Measurements from ENCODE around the gene CIBAR2. TPM values are rescaled to one million over a fixed set of nuclear protein-coding genes. Genes with fewer than 3 reads are reported as not detected.

The CIBAR2 gene
- total RNA-seq, 3 donors from 2014 or later (not counting 1 experiment from before 2014, with no cell fraction given), result not detected

DNA sequence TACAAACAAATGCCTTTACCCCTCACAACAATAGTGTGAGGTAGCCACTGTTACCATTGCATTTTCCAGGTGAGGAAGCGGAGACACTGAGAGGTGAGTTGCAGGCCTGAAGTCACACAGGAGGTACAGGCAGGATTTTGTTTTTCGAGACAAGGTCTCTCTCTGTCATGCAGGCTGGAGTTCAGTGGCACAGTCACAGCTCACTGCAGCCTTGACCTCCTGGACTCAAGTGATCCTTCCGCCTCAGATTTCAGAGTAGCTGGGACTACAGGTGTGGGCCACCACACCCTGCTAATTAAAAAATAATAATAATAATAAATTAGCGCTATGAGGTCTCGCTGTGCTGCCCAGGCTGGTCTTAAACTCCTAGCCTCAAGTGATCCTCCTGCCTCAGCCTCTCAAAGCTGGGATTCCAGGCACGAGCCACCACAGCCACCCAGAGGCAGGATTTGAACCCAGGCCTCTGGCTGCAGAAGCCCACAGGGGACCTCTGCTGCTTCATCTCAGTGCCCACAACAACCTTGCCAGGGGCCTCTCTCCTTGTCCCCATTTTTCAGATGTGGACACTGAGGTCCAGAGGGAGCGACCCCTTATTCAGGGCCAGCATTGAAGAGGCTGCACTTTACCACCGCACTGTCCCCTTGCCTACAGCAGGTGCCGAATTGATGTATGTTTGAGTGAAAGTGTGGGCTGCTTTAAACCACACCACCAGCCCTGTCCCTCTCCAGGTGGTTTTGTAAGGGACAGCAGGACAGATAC lies 16.0 kb upstream of the CIBAR2 start:
- no peak overlapping the region for H3K27ac ChIP-seq (ENCODE audit: low read length)
- Mint-ChIP-seq H3K4me1 (no peaks in the 10 kb centered on the region), H3K9me3 (no peaks in the 10 kb centered on the region), H3K27me3 (ENCODE audit: low read depth in 2 of 2) (no peaks in the 10 kb centered on the region), H3K36me3 (no peaks in the 10 kb centered on the region), H3K27ac (no peak overlapping the region), H3K4me3 (no peak overlapping the region)
- intact Hi-C loops (cut with micrococcal nuclease), result no loop called here
- ATAC-seq (no peak), DNase-seq (no peak)
- H3K36me3 ChIP-seq (ENCODE audit: control insufficient read depth, insufficient read depth, low read length), result no peaks in the 10 kb centered on the region
- TF ChIP-seq, protein P1, sequence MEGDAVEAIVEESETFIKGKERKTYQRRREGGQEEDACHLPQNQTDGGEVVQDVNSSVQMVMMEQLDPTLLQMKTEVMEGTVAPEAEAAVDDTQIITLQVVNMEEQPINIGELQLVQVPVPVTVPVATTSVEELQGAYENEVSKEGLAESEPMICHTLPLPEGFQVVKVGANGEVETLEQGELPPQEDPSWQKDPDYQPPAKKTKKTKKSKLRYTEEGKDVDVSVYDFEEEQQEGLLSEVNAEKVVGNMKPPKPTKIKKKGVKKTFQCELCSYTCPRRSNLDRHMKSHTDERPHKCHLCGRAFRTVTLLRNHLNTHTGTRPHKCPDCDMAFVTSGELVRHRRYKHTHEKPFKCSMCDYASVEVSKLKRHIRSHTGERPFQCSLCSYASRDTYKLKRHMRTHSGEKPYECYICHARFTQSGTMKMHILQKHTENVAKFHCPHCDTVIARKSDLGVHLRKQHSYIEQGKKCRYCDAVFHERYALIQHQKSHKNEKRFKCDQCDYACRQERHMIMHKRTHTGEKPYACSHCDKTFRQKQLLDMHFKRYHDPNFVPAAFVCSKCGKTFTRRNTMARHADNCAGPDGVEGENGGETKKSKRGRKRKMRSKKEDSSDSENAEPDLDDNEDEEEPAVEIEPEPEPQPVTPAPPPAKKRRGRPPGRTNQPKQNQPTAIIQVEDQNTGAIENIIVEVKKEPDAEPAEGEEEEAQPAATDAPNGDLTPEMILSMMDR (IDR thresholded peaks at IDR 0.05), result no peak
- H3K9me3 ChIP-seq (ENCODE audit: control insufficient read depth, insufficient read depth, low read length), result no peaks in the 10 kb centered on the region
- no peak overlapping the region for H3K4me3 ChIP-seq (ENCODE audit: low read length)
- 97% methylated on average over 7 of the region's 9 CpGs for WGBS (ENCODE audit: insufficient coverage)
- H3K4me1 ChIP-seq (ENCODE audit: control insufficient read depth, insufficient read depth, low read length), result no peaks in the 10 kb centered on the region
- H3K27me3 ChIP-seq (ENCODE audit: control insufficient read depth, insufficient read depth, low read length), result no peaks in the 10 kb centered on the region

- intact Hi-C loops (cut with micrococcal nuclease), result no loop called here
- H3K9me3 ChIP-seq (ENCODE audit: control insufficient read depth, insufficient read depth, low read length), result no peaks in the 10 kb centered on the region
- DNase-seq (no peak), ATAC-seq (no peak)
- H3K27ac Mint-ChIP-seq, result no peak overlapping the region
- 83% methylated on average over 2 of the region's 3 CpGs for WGBS (ENCODE audit: insufficient coverage)
- H3K4me3 Mint-ChIP-seq, result no peak overlapping the region
- H3K4me1 ChIP-seq (ENCODE audit: control insufficient read depth, insufficient read depth, low read length), result no peaks in the 10 kb centered on the region
- H3K27me3 Mint-ChIP-seq (ENCODE audit: low read depth in 2 of 2), result no peaks in the 10 kb centered on the region
- H3K36me3 Mint-ChIP-seq, result no peaks in the 10 kb centered on the region
- TF ChIP-seq, protein P1 (IDR thresholded peaks at IDR 0.05), result no peak
- no peaks in the 10 kb centered on the region for H3K36me3 ChIP-seq (ENCODE audit: control insufficient read depth, insufficient read depth, low read length)
- H3K27me3 ChIP-seq (ENCODE audit: control insufficient read depth, insufficient read depth, low read length), result no peaks in the 10 kb centered on the region
- H3K4me1 Mint-ChIP-seq, result no peaks in the 10 kb centered on the region
- H3K27ac ChIP-seq (ENCODE audit: low read length), result no peak overlapping the region
- H3K9me3 Mint-ChIP-seq, result no peaks in the 10 kb centered on the region
- no peak overlapping the region for H3K4me3 ChIP-seq (ENCODE audit: low read length)
Observed at GRCh38 chr16:85127379-85127723, 15.1 kb upstream of the CIBAR2 start.

GRCh38 chr16:85126705-85127378 lies 14.6 kb upstream of the CIBAR2 start:
- H3K27me3 ChIP-seq (ENCODE audit: control insufficient read depth, insufficient read depth, low read length), result no peaks in the 10 kb centered on the region
- H3K4me3 ChIP-seq (ENCODE audit: low read length), result no peak overlapping the region
- no peaks in the 10 kb centered on the region for H3K4me1 ChIP-seq (ENCODE audit: control insufficient read depth, insufficient read depth, low read length)
- Mint-ChIP-seq H3K27ac (no peak overlapping the region), H3K4me3 (no peak overlapping the region), H3K36me3 (no peaks in the 10 kb centered on the region), H3K9me3 (no peaks in the 10 kb centered on the region), H3K4me1 (no peaks in the 10 kb centered on the region), H3K27me3 (ENCODE audit: low read depth in 2 of 2) (no peaks in the 10 kb centered on the region)
- WGBS (ENCODE audit: insufficient coverage), result 52% methylated on average over 13 of the region's 20 CpGs
- TF ChIP-seq, protein P1 (IDR thresholded peaks at IDR 0.05), result no peak
- no peaks in the 10 kb centered on the region for H3K36me3 ChIP-seq (ENCODE audit: control insufficient read depth, insufficient read depth, low read length)
- no peaks in the 10 kb centered on the region for H3K9me3 ChIP-seq (ENCODE audit: control insufficient read depth, insufficient read depth, low read length)
- intact Hi-C loops (cut with micrococcal nuclease), result no loop called here
- H3K27ac ChIP-seq (ENCODE audit: low read length), result no peak overlapping the region
- ATAC-seq (no peak), DNase-seq (no peak)

Measured in natural killer cell (primary cell).